GM18873 (cell line): ENCODE data around the gene MUC6.

ENCODE experiments used
- ATAC-seq: cut with Tn5 transposase; IDR thresholded peaks from one replicate; pipeline ENCODE4 v1.9.1; 2021; ENCODE audit warnings: mild to moderate bottlenecking, moderate library complexity, moderate number of reproducible peaks; ENCODE audit not compliant: unreplicated experiment, low FRiP score

The MUC6 gene

DNA sequence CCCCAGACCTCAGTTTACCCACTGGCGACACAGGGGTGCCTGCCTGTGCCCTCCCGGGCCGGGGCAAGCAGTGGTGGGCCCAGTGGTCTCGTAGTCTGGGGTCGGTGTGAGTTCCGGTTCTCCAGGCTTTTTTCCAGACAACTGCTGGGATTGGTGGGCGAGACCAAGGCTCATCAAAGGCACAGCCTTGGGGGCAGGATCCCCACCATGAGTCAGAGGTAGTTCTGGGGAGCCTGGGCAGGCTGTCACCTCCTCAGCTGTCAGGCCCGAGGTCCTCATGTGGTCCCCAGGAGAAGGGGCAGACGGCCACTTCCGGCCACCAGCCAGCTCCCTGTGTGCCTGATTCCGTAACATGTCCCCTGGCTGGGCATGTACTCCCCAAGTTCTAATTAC is 37.3 kb upstream of the MUC6 start:
- no peak for ATAC-seq

DNA sequence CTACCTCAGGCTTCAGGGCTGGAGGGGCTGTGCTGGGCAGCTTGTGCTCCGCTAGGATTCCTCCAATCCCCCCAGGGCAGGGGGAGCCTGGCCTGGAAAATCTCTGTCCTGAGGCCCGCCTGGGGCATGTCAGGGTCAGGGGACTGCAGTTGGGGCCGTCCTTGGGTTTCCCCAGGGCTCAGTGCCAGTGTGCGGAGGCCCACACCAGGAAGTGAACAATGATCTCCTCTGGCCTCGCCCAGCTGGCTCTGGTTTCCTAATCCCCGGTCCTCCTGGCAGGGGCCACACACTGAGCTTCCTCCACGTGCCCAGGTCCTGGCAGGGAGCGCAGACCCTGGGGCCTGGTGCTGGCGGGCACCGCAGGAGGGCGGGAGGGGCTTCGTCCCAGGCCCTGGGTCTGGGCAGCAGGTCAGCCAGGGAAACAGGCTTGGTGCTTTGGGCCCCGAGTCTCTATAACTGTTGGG is 36.8 kb upstream of the MUC6 start:
- no peak for ATAC-seq

DNA sequence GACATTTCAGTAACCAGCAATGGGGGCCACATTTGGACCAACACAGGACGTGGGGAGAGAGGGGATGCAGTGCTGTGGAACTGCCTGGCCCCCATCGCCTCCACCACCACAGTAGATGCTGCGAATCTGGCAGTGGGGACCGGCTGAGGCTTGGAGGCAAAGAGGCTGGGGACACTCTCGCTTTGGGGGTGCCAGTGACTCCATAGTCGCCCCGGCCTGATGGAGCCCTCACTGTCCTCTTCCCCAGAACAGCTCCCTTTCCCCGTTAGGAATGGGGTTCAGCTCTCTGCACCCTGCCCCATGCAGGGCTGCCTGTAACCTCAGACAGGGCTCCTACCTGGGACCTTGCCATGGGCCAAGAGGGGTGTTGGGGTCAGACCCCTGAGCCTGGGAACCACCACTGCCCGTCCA is 36.3 kb upstream of the MUC6 start:
- no peak for ATAC-seq

DNA sequence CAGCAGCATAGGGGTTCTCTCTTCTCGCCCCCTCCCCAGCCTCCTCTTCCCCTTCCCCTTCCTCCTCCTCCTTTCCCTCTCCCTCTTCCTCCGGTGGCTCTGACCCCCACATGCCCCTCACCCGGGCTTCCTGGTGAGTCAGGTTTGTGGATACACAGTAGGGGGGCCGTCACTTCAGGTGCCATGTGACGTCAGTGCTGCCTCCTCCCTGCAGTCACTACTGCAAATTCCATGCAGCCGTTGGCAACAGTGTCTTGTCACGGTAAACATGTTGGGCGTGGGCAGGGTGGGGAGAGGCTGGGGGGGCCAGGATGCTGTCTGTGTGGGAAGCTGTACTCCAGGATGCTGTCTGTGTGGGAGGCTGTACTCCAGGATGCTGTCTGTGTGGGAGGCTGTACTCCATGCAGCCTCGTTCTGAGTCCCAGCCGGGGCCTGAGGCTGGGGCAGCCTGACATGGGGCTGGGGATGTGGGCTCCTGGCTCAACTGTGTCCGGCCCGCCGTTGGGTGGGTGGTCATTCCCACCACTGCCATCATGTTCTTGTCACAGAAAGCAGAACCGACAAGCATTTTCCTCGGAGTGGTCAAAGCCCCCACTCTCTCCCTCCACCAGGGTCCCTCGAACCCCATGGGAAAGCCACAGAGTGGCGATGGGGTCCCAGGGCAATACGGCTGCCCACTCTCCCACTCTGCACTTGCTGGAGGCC is 35.8 kb upstream of the MUC6 start:
- ATAC-seq: no peak

DNA sequence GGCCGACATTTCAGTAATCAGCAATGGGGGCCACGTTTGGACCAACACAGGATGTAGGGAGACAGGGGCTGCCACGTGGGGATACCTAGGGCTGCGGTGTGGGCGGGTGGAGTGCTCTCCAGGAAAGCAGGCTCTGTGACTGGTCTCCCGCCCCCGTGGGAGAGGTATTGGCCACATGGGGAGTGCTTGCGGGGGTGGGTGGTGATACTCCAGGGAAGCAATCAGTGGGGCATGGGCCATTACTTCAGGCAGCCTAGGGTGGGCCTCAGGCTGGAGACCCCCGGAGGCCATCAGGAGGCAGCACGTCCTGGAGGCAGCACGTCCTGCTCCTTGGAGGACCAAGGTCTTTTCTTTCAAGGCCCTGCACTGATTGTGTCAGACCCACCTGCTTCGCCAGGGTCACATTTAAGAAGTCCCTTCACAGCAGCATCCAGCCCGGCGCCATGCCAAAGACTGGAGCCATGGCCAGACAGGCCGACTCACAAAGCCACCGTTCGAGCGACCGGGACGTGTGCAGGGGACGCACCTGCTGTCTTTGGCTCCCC is 35.1 kb upstream of the MUC6 start:
- no peak for ATAC-seq

DNA sequence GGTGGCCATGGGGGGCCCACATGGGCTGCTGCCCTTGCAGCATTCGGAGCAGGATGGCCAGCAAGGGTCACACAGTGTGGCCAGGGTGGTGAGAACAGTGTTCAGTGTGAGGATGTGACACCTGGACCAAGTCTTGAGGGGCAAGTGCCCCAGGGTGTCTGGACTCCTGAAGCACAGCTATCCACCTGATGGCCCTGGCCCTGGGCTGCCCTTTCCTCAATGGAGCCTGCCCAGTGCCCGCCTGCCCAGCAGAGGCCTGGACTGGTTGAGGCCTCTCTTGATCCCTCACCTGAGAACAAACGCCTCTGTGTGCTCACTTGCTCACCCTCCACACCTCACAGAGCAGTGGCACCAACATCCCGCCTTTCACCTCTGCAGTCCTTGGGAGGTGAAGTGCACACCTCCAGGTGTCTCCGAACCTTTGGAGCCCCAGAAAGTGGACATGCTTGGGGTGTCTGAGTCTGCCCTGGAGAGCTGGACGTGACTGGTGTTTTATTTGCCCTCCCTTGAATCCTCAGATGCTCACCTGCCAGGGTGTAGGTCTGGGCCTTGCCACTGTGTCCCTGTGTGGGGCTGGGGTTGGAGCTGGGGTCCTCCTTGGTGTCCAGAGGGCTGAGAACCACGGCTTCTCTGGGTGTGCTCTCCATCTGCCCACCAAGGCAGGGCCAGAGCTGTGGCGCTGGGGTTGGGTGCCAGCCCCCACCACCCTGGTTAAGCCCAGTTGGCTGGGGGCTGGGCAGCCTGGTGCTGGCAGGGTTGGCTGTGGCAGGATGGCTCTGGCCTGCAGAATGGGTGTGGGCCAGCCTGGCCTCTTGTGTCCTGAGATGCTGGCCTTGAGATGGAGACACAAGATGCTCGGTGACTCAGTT is 34.3 kb upstream of the MUC6 start:
- ATAC-seq: no peak

DNA sequence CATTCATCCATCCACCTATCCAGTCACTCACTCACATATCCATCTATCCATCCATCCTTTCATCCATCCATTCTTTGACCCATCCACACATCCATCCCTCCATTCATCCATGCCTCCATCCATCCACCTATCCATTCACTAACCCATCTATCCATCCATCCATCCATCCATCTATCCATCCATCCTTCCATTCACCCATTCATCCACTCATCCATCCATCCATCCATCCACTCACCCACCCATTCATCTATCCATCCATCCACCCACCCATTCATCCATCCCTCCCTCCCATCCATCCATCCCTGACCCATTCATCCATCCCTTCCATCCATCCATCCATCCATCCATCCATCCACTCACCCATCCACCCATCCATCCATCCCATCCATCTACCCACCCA is 33.2 kb upstream of the MUC6 start:
- no peak for ATAC-seq

DNA sequence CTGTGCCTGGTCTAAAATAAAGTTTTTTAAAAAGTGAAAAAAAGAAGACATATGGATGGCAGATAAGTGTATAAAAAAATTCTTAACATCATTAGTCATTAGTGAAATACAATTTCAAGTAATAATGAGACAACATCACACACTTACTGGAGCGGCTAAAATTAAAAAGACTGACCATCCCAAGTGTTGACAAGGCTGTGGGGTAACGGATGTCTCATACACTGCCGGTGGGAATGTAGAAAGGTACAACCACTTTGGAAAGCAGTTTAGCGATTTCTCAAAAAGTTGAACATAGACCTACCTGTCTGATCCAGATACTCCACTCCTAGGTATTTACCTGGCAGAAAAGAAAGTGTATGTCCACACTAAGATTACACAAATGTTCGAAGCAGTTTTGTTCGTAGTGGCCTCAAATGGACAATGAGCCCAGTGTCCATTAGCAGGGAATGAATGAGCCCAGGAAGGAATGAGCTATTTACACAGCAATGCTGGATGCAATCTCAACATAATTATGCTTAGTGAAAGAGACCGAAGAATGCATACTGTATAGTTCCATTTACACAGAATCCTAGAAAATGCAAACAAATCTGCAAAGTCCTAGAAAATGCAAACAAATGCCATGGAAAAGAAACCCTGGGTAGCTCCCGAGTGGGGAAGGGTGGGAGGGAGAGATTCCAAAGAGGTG is 31.4 kb upstream of the MUC6 start:
- ATAC-seq: no peak

DNA sequence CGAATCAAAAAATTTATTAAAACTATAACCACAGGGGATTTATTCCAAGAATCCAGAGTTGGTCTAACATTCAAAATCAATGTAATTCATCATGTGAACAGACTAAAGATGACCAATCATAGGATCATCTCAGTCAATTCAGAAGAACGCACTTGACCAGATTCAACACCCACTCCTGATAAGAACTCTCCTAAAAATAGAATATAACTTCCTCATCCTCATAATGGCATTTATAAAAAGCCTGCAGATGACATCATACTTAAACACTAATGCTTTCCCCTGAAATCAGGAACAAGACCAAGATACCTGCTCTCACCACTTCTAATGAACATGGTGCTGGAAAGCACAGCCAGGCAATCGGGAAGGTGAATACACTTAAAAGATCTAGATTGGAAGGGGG is 27.6 kb upstream of the MUC6 start:
- ATAC-seq: no peak

DNA sequence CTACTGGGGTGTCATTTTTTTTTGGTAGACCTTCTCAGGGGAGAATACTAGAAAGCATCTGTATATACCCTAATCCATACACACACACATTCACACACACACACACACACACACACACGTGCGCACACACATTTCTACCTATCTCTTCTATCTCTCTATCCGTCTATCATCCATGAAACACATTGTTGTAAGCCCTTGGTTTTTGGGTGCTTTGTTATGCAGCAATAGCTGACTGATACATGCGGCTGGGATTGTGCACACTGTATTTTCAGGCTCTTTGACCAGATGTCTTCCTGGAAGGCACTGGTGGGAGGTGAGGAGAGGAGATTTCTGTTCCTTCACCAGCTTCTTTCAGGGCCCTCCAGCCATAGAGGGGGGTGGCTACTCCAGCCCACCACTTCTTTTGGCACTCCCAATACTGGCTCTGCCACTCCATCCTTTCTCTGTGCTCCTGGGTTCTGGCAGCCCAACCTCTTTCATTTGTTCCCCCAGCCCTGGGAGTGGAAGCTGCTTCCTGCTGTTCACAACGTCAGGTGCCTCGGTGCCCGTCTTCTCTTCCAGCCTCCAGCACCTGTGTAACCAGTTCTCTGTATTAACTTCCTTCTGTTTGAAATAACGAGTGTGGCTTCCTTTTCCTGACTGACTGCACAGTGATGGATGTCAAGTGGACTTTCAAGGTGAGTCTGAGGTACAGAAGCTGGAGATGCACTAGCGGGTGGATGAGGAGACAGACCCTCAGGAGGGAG is 25.7 kb upstream of the MUC6 start:
- no peak for ATAC-seq

DNA sequence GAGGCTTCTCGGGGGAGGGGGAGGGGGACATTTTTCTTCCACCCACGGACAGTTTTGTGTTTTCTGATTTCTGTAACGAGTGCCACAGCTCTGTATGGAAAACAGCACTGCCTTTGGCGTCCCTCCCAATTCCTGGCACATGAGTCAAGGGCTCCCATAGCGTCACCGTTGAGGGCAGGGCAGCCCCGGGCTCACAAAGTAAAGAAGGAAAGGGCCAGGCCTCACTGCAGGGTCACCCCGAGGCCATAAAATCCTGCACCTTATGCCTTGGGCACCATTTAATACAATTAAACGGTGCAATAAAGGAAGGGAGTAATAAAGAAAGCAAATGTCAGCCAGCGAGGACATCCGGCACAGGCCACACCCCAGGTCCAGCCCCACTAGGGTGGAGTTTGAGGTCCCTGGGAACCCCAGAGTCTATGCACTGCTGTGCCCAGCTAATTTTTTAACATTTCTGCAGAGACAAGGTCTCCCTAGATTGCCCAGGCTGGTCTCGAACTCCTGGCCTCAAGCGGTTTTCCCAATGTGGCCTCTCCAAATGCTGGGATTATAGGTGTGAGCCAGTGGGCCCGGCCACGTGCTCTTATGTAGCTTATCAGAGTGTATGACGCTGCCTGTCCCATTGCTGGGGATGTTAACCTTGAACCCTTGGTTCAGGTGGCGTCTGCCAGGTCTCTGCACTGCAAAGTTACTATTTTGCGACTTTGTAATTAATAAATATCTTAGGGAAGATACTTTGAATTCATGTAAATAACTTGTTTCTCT is 24.5 kb upstream of the MUC6 start:
- no peak for ATAC-seq

DNA sequence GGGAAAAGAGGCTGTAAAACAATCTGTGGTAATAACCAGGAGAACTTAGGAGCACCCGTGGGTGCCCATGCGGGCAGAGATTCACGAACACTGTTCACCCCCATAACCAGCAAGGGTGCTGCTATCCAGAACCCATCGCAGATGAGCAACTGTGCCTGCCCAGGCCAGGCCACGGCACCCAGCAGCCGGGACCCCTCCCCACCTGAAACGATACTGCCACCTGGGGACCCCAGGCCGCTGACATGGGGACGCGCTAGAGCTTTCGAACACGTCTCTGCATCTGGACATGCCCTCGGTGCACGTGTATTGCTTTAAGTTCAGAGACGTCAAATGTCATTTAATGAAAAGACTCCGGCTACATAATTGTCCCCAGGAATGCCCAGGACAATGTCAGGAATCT is 23.9 kb upstream of the MUC6 start:
- ATAC-seq: no peak

DNA sequence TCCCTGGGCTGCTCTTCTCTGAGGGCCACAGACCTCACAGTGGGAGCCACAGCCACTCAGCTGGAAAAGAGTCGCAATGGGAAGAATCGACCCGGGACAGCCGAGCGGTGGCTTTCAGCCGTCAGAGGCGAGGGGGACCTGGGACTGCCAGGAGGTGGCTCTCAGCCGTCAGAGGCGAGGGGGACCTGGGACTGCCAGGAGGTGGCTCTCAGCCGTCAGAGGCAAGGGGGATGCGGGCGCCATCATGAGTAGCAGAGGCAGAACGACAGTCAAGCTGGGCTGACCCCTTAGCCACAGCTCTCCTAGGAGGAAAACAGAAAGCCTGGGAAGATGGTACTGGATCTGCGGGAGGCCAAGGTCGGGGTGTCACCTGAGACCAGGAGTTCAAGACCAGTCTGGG is 23.2 kb upstream of the MUC6 start:
- ATAC-seq: no peak

DNA sequence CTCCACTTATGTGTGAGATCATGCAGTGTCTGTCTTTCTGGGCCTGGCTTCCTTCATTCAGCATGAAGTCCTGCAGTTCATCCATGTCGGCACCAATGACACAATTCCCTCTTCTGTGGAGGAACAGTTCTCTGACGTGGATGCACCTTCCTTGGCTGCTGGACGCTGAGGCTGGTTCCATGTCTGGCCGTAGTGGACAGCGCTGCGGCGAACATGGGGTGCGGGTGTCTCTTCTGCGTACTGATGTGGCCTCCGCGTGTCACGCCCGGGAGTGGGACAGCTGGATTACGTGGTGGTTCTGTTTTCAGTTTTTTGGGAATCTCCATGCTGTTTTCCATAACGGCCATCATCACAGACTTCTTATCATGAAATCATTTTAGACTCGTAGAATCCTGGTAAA is 21.3 kb upstream of the MUC6 start:
- no peak for ATAC-seq

DNA sequence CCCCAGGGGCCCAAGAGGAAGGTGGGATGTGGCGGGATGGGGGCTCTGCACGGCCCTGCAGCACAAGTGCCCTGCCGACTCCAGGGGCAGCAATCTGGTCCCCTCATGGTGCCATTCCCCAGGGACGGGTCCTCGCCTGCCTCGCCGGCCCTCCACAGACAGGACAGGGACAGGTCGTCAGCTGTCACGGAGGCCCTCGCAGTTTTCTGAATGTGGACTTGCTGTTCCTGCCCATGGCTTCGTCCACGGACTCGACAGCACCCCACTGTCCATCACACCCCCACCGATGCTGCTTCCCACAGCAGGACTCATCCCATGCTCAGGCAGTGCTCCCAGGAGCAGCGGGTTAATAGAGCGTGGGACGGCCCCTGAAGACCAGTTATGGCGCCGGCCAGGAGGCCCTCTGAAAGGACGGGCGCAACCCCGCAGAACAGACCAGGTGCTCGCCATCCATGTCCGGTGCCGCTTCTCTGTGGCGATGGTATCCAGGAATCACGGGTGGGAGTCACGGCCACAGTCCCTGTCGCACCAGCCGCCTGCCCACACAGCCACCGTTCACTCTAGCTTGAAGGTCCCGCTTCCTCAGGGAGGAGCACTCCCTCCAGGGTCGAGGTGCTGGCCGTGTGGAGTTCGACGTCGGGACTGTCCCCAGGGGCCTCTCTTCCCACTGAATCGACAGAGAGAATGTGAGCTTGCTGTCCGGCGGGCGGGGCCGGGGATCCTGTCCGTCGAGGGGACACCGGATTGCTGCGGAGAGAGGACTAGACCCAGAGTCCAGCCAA is 19.7 kb upstream of the MUC6 start:
- ATAC-seq: no peak

DNA sequence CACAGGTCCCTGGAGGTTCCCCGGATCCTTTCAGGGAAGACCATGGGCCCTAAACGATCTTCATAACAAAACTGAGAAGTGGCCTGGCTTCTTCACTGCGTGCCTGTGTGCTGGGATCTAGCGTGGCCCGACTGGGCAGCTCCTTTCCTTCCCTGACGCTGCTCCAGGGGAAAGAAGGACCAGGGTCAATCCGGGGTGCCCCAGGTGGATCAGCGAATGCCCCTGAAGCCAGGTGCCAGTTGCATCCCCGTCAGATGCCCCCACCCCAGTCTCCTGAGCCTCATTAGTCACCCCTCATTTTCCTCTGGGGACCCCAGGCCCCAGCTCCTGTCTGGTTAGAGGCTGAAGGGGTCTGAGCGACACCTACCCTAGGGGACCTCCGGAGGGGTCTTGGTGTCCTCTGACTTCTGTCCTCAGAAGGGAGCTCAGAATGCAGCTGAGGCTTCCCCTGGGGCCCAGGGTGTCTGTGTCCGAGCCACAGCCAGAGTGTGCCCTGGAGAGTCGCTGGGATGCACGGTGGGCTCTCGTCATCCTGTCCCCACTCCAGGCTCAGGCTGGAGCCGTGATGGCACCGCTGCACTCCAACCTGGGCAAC is 18.7 kb upstream of the MUC6 start:
- ATAC-seq: no peak

DNA sequence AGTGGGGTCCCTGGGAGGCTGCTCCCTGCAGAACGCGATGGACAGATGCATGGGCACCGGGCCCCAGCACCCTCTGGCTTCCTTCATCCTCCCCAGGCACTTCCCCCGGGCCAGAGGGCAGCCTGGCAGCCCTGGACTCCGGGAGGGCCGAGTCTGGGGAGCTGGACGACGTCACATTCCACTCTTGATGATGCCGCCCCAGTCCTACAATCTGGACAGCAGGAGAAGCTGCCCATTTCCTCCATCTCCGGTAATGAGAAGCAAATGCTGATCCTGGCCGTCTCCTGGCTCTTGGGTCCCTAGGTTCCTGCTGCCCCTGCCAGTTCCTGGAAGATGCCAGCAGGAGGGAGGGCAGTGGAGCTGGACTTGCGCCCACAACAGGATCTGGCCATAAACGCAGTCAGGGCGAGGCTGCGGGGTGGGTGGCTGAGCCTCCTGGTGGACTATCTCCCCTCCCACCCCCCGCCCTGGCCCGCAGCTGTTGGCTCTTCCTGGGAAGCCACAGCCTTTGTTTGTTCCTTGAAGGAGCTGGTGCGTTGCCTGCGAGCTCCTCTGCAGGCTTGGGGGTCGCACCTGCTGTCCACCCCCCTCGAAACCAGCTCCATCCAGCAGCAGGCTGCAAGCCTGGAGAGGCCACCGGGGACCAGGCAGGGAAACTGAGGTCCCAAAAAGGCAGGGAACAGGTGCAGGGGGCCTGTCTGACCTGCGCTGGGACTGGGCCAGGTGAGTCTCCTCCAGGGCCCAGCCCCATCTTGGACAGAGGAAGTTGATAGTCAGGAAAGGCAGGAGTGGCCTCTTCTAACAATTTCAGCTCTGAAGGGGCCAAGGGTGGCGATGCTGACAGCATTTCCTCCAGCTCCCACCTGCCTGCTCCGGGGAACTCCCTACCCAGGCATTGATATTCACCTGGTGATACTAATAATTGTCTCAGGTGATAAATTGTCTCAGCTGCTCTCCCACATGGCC is 17.9 kb upstream of the MUC6 start:
- ATAC-seq: no peak
